GM12801 (cell line): ENCODE measurements around the gene TMEM106C.

Source experiments
- TF ChIP-seq, protein P1 (sequence below): IDR thresholded peaks from one replicate; pipeline ENCODE4 v1.5.1; 2011; ENCODE audit warnings: control low read depth; ENCODE audit not compliant: insufficient read length; ENCODE audit errors: extremely low read depth

The TMEM106C gene

DNA sequence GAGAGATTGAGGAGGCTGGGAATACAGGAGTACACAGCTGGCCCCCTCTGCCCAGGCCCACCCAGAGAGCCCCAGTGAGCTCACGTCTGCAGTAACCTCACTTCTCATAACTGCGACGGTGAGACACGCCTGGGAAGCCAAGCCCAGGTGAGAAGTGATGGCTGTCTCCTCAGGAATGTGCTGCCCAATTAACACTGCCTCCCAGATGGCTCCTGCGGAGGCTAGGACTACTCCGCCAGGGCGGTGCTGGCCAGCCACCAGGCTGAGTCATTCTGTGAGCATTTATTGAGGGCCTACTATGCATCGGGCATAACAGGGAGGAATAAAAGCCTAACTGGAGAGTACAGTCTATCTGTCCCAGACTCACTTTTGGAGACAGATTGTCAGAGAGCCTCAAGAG lies 9.3 kb upstream of the TMEM106C start:
- TF ChIP-seq, protein P1, sequence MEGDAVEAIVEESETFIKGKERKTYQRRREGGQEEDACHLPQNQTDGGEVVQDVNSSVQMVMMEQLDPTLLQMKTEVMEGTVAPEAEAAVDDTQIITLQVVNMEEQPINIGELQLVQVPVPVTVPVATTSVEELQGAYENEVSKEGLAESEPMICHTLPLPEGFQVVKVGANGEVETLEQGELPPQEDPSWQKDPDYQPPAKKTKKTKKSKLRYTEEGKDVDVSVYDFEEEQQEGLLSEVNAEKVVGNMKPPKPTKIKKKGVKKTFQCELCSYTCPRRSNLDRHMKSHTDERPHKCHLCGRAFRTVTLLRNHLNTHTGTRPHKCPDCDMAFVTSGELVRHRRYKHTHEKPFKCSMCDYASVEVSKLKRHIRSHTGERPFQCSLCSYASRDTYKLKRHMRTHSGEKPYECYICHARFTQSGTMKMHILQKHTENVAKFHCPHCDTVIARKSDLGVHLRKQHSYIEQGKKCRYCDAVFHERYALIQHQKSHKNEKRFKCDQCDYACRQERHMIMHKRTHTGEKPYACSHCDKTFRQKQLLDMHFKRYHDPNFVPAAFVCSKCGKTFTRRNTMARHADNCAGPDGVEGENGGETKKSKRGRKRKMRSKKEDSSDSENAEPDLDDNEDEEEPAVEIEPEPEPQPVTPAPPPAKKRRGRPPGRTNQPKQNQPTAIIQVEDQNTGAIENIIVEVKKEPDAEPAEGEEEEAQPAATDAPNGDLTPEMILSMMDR: no peak

DNA sequence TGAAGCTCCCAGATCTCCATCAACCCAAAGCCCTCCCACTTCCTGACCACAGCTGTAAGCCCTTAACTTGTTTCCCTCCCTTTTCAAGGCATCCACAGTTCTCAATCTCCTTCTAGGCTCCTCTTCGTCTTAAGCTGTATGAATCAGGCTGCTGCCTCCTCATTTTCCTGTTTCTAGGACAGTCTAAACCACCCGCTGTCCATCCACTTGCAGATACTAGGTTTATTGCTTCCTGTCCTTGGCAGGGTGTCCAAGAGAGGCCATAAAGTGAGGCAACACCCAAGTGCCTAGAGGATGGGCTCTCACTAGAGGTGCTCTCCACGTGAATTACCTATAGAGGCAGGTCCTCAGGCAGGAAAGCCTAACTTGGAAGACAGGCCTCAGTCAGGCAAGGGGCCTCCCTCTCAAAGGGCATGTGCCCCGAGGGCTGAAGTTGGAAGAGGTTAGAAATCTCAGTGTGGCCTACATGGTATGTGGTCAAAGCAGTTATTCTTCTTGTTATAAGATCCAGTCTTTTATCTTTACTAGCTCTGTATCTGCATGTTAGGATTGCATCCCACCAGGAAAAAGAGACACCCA lies 8.8 kb upstream of the TMEM106C start:
- TF ChIP-seq, protein P1: no peak

DNA sequence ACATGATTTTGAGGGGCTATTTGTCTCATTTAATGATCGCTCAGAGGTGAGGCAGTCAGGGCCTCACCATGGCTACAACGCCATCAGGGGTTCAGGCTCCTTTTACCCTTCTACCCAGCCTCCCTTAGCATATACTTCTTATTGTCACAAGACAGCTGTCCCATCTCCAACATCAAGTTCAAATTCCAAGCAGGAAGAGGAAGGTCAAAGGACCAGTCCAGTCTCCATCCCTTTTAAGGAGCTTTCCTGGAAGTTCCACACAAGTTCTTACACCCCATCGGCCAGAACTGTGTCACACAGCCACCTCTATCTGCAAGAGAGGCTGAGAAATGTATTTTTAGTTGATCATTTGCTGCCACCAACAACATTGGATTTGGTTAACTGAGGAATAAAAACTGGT lies 8.3 kb upstream of the TMEM106C start:
- TF ChIP-seq, protein P1: no peak

DNA sequence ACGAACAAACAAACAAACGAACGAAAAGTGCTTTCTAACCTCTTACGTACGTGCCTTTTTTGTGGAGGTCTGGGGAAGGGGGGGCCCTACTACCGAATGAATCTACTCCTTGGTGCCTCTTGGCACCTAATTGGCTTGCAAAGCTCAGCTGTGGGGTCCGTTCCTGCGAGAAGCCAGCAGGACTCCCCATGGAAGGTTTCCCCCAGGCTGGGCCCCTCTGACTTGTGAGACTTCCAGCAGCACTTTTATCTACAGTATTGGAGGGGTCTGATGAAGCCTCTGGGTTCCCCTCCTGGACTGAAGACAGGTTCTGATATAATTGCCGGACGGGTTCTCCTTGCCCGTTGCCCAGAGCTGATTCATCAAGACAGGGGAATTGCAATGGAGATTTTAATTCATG lies 1.2 kb upstream of the TMEM106C start:
- TF ChIP-seq, protein P1: no peak

DNA sequence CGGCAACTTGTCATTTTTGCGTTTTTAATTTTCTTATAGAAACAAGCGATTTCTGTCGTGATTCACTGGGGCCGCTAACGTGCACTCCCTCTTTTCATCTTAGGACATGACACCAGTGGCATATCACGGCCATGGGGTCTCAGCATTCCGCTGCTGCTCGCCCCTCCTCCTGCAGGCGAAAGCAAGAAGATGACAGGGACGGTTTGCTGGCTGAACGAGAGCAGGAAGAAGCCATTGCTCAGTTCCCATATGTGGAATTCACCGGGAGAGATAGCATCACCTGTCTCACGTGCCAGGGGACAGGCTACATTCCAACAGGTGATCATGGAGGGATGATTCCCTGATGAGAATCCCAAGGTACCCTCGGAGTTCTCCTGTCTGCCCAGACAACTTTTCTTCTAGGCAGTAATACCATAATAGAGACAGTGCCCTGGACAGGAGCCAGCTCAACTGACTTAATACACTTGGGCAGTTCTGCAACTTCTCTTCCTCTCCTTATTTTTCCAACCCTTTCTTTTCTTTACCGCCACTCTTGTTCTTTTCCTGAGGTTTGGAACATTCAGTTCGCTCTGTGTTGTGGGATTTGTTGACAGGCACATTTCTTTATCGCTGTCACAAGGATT lies 821 bp downstream of the TMEM106C start:
- TF ChIP-seq, protein P1: no peak

DNA sequence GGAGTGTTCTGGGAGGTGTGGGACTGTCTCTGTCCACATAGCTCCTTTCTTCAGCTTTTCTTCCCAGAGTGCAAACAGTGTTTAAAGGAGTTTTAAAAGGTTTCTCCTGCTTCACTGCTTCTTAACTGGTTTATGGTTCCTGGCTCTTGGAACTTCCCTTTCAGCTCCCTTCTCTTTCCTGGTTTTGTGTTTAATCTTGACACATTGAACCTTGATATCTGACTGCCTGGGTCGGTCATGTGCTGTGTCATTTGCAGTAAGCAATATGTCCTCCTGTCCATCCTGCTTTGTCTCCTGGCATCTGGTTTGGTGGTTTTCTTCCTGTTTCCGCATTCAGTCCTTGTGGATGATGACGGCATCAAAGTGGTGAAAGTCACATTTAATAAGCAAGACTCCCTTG lies 2.2 kb downstream of the TMEM106C start:
- TF ChIP-seq, protein P1: no peak

DNA sequence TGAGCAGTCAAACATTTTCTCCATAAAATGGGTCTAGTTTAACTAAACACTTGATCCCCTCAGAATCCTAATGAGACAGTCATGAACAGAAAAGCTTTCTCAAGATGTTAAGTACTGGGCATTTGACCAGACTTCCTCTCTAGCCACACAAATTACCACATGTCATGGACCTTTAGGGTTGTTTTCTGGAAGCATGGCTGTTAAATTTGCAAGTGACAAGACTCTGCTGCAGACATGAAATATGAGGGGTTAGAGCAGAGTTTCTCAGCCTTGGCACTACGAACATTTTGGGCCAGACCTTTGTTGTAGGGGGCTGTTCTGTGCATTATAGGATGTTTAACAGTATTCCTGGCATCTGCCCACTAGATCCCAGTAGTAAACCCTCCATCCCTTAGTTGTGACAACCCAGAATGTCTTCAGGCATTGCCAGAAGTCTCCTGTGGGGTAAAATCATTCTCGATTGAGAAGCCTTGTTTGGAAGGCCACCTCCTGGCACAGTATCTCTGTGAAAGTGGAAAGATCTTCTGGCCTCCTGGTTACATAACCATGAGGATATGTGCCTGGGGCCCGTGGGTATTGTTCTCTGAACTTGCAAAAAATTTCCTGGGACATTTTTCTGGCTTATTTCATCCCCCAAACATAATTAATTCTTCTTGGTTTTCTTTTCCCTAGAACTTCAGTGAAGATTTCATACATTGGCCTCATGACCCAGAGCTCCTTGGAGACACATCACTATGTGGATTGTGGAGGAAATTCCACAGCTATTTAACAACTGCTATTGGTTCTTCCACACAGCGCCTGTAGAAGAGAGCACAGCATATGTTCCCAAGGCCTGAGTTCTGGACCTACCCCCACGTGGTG lies 4.3 kb downstream of the TMEM106C start:
- TF ChIP-seq, protein P1: no peak
